ENCODE measurements around the gene ADAMTSL3. TPM values are rescaled to one million over a fixed set of nuclear protein-coding genes. Genes with fewer than 3 reads are reported as not detected.

ADAMTSL3 gene
- total and polyA plus RNA-seq, 11 donors: 1.3 to 13.2 (median 7.3) TPM

DNA sequence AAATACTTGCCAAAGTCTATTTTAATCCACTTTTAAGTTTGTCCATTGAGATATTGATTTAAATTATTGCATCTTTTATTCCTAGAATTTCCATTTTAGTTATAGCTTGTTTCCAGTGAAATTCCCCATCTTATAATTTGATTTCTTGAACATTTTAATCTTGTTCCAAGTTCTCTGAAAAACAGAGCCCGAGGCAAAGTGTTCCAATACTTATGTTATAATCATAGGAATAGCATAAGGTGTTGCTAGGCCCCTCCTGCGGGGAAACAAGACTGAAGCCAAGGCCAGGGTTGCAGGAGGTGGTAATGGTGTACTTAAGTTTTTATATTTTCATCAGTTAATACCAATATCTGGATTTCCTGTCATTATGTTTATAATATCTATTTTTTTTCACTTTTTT, 226.6 kb downstream of the ADAMTSL3 start:
- Histone ChIP-seq H3K27me3 (no peaks in the 10 kb centered on the region), H3K4me3 (no peak overlapping the region), H3K4me1 (no peaks in the 10 kb centered on the region), H3K9me3 (no peaks in the 10 kb centered on the region), H3K27ac (no peak overlapping the region), H3K36me3 (no peaks in the 10 kb centered on the region)
- TF ChIP-seq CTCF (IDR thresholded peaks at IDR 0.05) (no peak), POLR2A (IDR thresholded peaks at IDR 0.05) (no peak)
- no peak for DNase-seq
- intact Hi-C loops (cut with DNase I): no loop called here
- WGBS, 4 donors: 92 to 93% (median 92%) methylated on average over 2 of the region's 2 CpGs
- no peak for ATAC-seq

- Histone ChIP-seq H3K4me3 (no peak overlapping the region), H3K4me1 (no peaks in the 10 kb centered on the region), H3K9me3 (no peaks in the 10 kb centered on the region), H3K27ac (no peak overlapping the region), H3K36me3 (no peaks in the 10 kb centered on the region), H3K27me3 (no peaks in the 10 kb centered on the region)
- no peak for TF ChIP-seq POLR2A (IDR thresholded peaks at IDR 0.05)
- TF ChIP-seq CTCF (IDR thresholded peaks at IDR 0.05): no peak
- DNase-seq: no peak
- intact Hi-C loops (cut with DNase I): no loop called here
- ATAC-seq: no peak
- 76 to 84% (median 78%) methylated on average over 3 of the region's 3 CpGs for WGBS, 4 donors
Measured at GRCh38 chr15:83881156-83881555, 227.2 kb downstream of the ADAMTSL3 start.

GRCh38 chr15:83886321-83886720, 232.4 kb downstream of the ADAMTSL3 start:
- Histone ChIP-seq H3K36me3 (peaks cover 0 to 4% (median 0%) of the 10 kb centered on the region in 9 donors), H3K4me1 (peaks cover 4 to 21% (median 14%) of the 10 kb centered on the region in 12 donors), H3K4me3 (no peak overlapping the region), H3K9me3 (no peaks in the 10 kb centered on the region), H3K27me3 (no peaks in the 10 kb centered on the region), H3K27ac (no peak overlapping the region)
- intact Hi-C loops (cut with DNase I): no loop called here
- DNase-seq: no peak
- TF ChIP-seq POLR2A (IDR thresholded peaks at IDR 0.05) (no peak), CTCF (IDR thresholded peaks at IDR 0.05) (no peak)
- WGBS, 4 donors: 83 to 94% (median 93%) methylated on average over 2 of the region's 2 CpGs
- no peak for ATAC-seq

DNA sequence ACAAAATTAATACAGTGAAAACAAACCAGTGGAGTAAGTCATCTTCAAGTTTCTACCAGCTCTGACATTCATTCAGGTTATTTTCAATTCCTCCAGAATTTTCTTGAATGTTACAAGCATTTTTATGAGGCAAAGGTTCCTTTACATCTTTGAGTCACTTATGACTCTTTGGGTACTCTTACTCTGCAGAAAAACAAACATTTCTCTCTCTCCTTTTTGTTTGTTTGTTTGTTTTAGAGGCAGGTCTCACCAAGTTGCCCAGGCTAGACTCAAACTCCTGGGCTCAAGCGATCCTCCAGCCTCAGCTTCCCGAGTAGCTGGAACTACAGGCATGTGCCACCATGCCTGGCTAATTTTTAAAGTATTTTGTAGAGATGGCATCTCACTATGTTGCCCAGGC, 233.5 kb downstream of the ADAMTSL3 start:
- ATAC-seq (no peak), DNase-seq (no peak)
- Histone ChIP-seq H3K4me3 (no peak overlapping the region), H3K27me3 (no peaks in the 10 kb centered on the region), H3K27ac (no peak overlapping the region), H3K36me3 (peaks cover 0 to 8% (median 0%) of the 10 kb centered on the region in 9 donors), H3K4me1 (peaks cover 4 to 21% (median 14%) of the 10 kb centered on the region in 12 donors), H3K9me3 (no peaks in the 10 kb centered on the region)
- TF ChIP-seq POLR2A (IDR thresholded peaks at IDR 0.05) (no peak), CTCF (IDR thresholded peaks at IDR 0.05) (no peak)
- intact Hi-C loops (cut with DNase I): no loop called here
- WGBS, 4 donors: 89 to 98% (median 96%) methylated on average over 2 of the region's 2 CpGs

Data from heart left ventricle (tissue), 16 donors.